Measurements from ENCODE around the gene CRPPA.

CRPPA gene

GRCh38 chr7:16416289-16417282, 4.8 kb downstream of the CRPPA start:
- TF ChIP-seq CTCF (IDR thresholded peaks at IDR 0.05; ENCODE audit: borderline replicate concordance, insufficient read depth, low read depth, low read length), result no peak
- H3K4me3 ChIP-seq (ENCODE audit: low read depth, low read length), result no peak overlapping the region

GRCh38 chr7:16412274-16413254, 8.8 kb downstream of the CRPPA start:
- no peak overlapping the region for H3K4me3 ChIP-seq (ENCODE audit: low read depth, low read length)
- no peak for TF ChIP-seq CTCF (IDR thresholded peaks at IDR 0.05; ENCODE audit: borderline replicate concordance, insufficient read depth, low read depth, low read length)

GRCh38 chr7:16411391-16411790, 9.9 kb downstream of the CRPPA start:
- no peak for TF ChIP-seq CTCF (IDR thresholded peaks at IDR 0.05; ENCODE audit: borderline replicate concordance, insufficient read depth, low read depth, low read length)
- H3K4me3 ChIP-seq (ENCODE audit: low read depth, low read length), result no peak overlapping the region

GRCh38 chr7:16409777-16410176, 11.6 kb downstream of the CRPPA start:
- no peak for TF ChIP-seq CTCF (IDR thresholded peaks at IDR 0.05; ENCODE audit: borderline replicate concordance, insufficient read depth, low read depth, low read length)
- H3K4me3 ChIP-seq (ENCODE audit: low read depth, low read length), result no peak overlapping the region

GRCh38 chr7:16404636-16405035, 16.7 kb downstream of the CRPPA start:
- H3K4me3 ChIP-seq (ENCODE audit: low read depth, low read length), result no peak overlapping the region
- TF ChIP-seq CTCF (IDR thresholded peaks at IDR 0.05; ENCODE audit: borderline replicate concordance, insufficient read depth, low read depth, low read length), result no peak

GRCh38 chr7:16403475-16403874, 17.9 kb downstream of the CRPPA start:
- no peak for TF ChIP-seq CTCF (IDR thresholded peaks at IDR 0.05; ENCODE audit: borderline replicate concordance, insufficient read depth, low read depth, low read length)
- H3K4me3 ChIP-seq (ENCODE audit: low read depth, low read length), result no peak overlapping the region
